HG03045 (cell line): ENCODE data around the gene P2RX1.

Experiments used
- ATAC-seq: cut with Tn5 transposase; IDR thresholded peaks from one replicate; pipeline ENCODE4 v1.9.1; 2021; ENCODE audit warnings: mild to moderate bottlenecking, moderate library complexity; ENCODE audit not compliant: unreplicated experiment

Gene P2RX1

DNA sequence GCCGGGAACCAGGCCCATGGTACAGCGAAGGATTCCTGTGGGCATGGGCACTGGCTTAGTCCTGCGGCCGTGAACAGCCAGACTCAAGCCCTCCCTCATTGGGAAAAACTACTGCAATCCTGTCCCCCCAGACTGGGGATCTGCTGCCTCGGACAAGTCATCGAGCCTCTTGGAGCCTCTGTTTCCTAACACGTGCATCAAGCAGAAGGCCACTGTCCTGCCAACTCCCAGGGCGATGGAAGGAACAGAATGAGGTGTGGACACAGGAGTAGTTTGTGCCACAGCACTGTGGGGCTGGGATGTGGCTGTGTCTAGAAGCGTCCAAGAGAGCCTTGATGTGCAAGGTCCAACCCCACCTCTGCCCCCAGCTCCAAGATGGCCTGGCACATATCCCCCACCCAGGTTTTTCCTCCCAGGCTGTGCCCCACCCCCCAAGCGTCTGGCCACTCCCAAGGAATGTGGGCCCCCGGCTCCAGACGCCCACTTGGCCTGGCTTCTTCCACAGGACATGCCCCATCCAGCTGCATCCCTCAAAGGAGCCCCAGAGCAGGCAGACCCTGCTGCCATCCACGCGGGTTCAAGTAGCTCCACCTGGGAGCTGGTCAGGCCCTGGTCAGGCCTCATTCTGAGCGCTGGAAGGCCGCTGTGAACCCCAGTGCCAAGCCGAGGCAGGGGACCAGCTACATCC lies 26.8 kb downstream of the P2RX1 start:
- ATAC-seq: no peak

DNA sequence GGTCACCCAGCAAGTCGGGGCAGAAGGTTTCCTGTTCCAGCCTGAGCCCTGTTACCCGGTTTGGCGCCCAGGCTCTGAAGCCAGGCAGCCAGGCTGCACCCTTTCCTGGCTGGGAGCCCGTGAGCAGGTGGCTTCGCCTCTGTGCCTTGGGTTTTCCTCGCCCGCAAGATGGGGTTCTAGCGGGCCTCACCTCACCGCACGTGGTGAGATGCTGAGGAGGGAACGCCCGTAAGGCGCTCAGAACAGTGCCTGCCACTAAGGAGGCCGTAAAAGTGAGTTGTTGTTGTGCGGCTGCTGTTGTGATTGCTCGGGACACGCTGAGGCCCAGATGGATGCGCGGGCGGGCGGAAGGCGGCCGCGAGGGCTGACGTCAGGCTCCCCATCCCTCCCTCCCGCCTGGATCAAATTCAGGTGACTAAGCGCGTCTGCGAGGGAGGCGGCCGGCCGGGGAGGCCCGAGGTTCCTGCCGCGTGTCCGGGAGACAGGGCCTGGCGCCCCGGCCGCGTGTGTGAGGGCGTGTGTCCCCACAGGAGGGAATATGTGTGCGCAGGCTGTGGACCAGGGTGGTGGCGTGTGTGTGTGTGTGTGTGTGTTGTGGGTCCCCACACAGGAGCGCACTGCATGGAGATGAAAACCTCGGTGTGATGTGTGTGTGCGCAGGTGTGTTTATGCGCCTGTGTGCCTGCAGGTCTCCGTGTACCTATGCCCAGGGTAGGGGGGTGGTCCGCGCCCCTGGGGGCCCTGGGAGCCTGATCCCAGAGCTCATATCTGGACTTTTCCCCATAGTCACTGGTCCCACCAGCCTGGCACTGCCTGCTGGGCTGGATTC lies 27.7 kb downstream of the P2RX1 start:
- no peak for ATAC-seq

DNA sequence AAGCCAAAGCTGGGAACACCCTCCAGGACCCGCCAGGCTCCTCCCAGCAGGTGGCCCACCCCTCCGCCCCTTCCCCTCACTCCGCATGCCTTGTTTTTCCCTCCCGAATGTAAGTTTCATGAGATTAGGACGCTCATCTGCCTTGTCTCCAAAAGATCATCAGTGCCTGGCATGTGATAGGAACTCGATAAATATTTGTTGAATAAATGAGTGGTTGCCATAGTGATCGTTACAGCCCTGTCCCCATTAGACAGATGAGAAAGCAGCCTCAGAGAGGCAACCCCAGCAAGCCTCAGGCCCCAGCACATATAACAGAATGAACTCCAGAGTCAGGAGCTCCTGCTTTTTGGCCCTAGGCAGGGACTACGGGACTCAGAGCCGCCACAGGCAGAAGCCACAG lies 28.5 kb downstream of the P2RX1 start:
- no peak for ATAC-seq

DNA sequence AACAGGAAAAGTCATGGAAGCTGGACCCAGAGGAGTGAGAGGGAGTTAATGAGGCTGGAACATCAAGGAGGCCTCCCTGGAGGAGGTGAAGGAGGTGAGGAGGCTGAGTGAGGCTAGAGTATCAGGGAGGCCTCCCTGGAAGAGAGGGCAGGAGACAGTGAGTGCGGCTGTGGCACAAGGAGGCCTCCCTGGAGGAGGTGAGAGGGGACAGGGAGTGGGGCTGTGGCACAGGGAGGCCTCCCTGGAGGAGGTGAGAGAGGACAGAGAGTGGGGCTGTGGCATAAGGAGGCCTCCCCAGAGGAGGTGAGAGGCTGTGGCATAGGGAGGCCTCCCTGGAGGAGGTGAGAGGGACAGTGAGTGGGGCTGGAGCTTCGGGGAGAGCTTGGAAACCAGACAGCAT lies 28.9 kb downstream of the P2RX1 start:
- no peak for ATAC-seq

DNA sequence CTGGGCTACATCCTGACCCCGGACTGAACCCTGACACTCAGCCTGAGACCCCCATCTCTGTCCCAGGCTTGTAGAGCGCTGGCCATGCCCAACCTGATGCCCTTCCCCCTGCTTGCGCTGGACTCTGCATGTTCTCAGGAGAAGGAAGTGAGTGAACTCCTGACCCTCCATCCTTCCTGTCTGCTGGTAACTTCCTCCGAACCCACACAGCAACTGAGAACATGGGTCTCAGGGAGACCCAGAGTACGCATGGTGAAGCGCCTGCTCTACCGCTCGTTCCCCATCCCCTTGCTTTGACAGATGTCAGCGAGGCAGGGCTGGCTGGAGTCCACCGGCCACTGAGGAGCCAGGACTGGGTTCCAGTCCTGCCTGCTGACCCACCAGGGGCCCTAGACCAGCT lies 29.5 kb downstream of the P2RX1 start:
- ATAC-seq: no peak

DNA sequence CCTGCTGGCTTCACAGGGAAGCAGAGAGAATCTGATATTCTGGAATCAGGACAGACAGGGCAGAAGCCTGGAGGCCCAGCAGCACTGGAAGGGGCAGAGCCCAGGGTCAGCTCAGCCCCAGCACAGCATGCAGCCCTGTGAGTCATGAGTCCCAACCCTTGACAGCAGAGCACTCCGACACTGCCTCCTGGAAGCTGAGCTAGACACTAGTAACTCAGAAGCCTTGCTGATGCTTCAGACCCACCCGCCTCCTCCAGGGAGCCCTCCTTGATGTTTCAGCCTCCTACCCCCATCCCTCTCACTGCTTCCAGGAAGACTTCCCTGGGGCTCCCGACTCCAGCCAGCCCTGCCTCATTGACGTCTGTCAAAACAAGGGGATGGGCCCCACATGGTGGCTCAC lies 30.3 kb downstream of the P2RX1 start:
- no peak for ATAC-seq

DNA sequence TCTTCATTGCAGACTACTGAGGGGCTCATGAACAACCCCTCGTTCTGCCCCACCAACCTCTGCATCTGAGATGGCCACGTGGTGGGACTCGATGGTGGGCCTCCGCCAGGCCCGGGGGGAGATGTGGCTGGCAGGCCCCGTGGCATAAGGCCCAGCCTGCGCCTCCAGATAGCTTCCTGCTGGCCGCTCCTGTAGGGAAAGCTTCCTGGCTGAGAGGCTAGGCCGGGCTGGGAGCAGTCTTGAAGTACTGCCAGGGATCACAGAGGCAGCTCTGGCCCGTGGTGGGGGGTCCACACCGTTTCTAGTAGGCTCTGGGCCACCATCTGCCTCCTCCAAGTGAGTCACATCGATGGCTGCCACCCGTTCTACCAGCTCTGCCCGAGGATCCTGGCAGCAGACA lies 31.0 kb downstream of the P2RX1 start:
- ATAC-seq: no peak

DNA sequence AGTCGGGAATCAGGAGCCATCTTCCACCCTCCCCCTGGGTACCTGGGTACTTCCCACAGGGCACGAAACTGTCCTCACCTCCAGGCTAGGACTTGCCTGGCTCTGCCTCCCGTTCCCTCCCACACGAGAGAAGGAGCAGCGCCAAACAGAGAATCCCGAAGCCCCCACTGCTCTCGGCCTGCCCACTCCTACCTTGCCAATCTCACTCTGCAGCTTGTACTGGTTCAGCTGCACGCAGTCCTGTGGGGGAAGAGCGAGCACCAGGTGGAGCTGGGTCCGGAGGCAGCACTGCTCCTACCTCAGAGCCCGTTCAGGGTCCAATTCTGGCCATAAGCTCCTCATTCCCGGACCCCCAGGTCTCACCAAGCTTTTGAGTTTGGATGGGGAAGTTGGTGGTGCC lies 32.1 kb downstream of the P2RX1 start:
- no peak for ATAC-seq

DNA sequence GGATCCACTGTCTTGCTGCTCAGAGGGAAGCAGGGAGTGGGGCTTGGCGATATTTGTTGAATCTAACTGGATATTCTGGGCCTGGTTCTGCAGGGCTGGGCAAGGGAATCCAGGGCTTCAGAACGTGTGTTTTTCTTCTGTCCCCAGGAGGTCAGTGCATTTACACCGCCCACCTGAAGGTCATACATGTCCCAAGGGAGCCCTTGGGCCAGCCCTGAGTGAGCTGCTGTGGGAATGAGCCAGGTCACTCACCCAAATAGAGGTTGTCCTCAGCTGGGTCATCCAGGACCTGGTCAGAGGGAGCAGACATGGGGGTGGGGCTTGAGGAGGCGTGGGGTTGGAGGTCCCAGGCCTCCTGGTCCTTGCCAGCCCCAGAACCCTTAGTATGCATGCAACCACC lies 34.0 kb downstream of the P2RX1 start:
- ATAC-seq: no peak

DNA sequence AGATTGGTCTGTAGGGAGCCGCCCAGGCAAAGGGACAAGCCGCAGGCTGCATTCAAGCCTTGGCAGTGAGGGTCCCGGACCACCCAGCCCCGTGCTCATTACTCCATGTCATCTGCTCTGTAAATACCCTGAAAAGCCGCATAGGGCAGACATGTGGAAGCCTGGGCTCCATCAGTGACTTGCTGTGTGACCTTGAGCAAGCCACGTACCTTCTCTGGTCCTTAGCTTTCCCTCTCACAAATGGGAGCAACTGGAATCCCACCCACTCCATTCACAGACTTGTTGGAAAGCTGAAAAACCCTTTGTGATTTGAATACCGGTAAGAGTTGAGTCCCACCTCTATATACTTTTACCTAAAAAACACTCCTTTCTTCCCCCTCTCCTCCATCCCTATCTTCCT lies 35.3 kb downstream of the P2RX1 start:
- ATAC-seq: no peak

DNA sequence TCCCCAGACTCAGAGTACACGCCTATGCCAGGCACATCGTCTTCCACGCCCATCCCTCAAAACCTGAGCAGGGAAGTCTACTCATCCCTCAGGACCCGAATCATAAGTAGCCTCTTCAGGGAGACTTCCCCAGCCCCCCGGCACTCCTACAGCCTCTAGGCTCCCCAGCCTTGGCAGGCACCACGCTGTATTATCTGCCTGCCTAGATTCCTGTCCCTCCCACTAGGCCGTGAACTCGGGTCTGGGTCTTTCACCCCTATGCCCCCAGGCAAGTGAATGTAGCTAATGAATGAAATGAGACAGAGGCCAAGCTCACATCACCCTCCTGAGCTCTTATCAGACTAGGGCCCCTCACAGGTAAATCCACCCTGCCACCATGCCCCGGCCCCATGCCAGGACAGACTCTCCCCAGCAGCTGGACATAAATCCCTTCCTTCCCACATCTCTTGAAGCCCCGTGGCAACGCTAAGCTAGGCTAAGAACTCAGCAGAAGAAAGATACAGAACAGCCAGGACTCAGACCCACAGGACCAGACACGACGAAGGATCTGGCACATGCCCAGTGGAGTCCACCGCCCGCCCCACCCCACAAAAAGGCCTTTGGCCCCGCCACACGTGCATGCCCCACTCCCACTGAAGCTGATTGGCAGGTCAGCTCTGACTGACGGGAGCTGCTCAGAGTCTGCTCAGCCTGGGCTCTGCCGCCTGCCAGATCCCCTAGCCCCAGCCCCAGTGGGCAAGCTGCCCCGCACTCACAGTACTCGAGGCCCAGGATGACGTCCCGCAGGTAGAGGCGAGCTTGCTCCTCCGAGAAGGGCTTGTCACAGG lies 36.5 kb downstream of the P2RX1 start:
- ATAC-seq: no peak

DNA sequence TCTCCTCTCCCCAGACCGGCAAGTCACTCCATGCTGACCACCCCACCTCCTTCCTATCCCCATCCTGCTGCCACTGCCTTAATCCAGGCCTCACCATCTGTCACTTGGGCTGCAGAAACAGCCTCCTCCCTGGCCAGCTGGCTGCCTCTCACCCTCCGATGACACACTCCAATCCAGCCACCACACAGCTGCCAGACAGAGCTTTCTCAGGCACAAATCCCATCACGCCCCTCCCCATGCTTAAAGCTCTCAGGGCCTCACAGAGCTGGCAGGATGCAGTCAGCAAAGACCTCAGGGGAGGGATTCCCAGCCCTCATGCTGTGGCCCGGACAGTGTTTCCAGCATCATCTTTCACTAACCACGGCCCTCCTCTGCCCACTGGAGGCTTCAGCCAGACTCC lies 37.1 kb downstream of the P2RX1 start:
- no peak for ATAC-seq

DNA sequence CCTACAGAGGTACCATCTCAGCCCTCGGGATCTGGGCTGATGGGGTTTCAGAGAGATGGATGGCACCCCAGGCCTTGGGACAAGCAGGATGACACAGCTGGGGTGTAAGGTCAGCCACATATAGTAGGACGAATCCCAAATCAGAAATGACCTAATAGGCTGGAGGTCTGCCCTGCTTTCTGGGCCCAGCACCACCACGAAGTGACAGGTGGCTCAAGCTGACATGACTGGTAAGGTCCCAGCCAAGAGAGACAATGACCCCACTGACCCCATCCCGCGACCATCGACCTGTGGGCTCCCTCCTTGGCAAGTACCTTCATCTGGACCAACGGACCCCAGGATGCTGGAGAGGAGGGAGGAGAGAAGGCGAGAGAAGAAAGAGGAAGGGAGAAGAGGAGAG lies 39.0 kb downstream of the P2RX1 start:
- no peak for ATAC-seq

DNA sequence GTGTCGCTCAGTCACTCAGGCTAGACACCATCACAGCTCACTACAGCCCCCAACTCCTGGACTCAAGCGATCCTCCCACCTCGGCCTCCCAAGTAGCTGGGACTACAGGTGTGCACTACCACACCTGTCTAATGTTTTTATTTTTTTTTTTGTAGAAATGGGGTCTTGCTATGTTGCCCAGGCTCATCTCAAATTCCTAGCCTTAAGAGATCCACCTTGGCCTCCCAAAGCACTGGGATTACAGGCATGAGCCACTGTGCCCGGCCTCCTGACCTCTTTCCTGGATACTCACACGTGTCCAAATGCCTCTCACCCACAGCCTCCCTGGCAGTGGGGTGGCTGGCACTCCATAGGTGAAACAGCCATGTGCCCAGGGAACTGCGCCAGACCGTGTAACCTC lies 40.9 kb downstream of the P2RX1 start:
- ATAC-seq: no peak

DNA sequence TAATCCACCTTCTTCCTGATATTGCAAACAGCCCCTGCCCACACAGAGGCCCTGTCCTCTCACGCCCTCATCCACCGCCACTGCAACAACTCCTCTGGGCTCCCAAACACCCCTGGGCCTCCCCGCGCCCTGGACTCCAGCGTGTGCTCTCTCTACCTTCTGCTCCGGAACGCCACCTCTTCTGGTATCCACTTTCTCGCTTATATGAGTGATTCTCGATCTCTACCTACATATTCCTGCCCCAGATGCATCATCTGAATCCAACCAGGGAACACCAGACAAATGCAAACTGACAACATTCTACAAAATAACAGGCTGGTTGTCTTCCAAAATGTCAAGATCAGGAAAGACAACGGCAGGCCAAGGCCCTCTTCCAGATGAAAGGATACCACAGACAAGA lies 42.4 kb downstream of the P2RX1 start:
- ATAC-seq: no peak

DNA sequence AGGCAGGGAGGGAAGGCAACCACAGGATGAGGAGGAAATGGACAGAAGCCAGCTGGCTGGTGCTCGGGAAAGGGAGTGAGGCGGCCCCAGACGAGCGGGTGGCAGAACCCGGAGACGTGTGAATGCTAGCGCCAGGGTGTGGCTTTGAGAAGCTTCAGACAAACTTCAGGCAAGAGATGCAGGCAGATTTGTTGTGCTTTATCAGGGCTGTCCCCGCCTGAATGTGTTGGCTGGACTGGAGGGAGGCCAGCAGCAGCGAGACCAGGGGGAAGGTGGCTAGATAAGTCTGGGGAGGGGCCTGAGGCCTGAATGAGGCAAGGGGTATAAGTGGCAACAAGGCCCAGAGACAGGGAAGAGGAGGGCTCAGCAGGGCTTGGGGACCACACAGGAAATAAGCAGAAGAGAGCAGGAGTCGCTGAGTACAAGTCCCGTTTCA lies 45.4 kb downstream of the P2RX1 start:
- ATAC-seq: no peak

DNA sequence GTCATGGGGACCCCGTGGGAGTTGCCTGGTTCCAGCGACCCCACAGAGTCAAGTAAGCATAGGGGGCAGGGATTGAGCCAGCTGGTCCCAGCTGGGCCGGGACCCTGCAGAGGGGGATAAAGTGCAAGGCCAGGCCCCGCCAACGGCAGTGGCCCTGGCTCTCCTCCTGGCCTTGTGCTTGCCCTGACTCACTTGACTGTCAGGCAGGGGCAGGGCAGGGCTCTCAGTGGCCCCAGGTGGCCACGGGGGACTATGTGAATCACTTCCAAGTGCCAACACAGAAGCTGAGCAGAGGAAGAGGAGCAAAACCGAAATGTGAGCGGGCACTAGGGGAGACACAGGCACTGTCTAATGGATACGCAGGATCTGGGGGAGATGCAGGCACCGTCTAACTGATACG lies 48.7 kb downstream of the P2RX1 start:
- no peak for ATAC-seq

DNA sequence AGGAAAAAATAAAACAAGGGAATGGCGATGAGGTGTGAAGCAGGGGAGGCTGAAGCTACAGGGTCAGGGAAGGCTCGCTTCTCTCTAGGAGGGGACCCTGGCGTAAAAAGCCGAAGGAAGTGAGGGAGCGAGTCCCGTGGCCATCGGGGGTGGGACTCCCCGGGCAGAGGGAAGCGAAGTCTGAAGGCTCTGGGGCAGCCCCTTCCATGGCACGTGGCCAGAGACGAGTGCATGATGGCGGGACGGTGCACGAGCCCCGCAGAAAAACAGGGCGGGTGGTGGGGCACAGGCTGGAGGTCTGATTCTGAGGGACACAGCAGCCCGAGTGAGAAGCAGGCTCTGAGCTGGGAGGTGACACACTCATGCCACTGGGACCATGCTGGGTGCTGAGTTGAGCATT lies 49.2 kb downstream of the P2RX1 start:
- ATAC-seq: no peak

DNA sequence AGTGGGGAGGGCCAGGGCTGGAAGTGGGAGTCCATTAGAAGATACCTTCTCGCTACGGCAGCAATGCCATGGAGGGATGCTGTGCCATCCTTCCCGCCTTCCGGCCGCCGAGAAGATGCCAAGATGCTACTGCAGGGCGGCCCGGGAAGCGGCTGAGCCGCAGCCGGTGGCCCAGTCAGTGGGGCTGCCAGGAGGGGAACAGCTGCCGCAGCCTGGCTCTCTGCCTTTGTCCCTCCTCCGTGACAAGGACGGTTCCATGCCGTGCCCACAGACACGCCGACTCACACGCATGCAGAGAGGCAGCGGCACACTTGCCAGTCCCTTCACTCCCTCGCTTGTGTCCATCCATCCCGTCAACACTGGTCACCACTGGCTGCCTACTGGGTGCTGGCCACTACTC lies 50.0 kb downstream of the P2RX1 start:
- ATAC-seq: no peak

DNA sequence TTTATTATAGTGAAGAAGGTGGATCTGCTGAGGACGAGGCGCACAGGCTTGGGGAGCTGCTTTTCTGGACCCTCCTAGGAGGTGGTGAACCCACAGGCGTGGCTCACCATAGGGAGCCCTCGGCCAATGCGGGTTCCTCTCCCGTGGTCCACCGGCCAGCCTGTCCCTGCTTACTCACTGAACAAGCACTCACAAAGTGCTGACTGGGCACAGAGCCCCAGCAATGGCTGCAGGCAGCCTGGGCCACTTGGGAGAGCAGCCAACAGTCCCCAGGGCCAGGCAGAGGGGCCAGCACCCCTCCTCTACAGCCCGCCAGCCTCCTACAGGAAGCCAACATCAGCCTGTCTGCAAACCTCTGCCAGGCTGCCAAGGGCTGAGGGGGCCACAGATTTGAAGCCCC lies 51.1 kb downstream of the P2RX1 start:
- no peak for ATAC-seq

DNA sequence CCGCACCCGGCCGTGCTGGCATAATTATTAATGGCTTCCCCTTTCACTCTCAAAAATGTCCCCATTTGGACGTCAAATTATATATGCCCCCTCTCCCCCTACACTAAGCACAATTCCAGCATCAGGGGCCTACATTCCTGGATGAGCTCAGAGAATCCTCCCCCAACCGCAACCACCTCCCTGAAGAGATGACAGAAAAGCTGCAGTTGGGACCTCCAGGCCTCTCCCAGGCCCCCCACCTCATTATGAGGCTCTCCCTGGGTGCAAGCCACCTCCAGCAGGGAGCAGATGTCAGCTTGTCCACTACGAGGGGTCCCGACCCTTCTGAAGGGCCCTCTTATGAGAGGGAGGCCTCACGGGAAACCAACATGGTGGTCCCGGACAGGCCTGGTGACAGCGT lies 51.7 kb downstream of the P2RX1 start:
- ATAC-seq: no peak
